Heart right ventricle (tissue), 16 donors: ENCODE data around the gene DEFB108B. TPM values are rescaled to one million over a fixed set of nuclear protein-coding genes. Genes with fewer than 3 reads are reported as not detected.
A peak's percentile ranks its signal among the peaks of the same experiment; 100 is the strongest.
"Not testable (repeated sequence)": the region's sequence is repeated elsewhere in the genome, so short reads cannot be mapped to it uniquely, and the experiment has no call there.

Source experiments
- ATAC-seq, 8 donors: fragments of 200-7000 bp; cut with Tn5 transposase; one replicate each; pipeline ENCODE4 v1.9.1; 2020; ENCODE audit warnings: mild to moderate bottlenecking in 8 of 8, moderate library complexity in 8 of 8, moderate number of reproducible peaks in 1 of 8
- DNase-seq, 2 donors: peaks; one replicate each; pipeline ENCODE4 v3.0.0-alpha.2; 2020
- H3K27ac ChIP-seq, 10 donors: fragments of 200-600 bp; sonication (generic) in 2 of 10; one replicate each; pipeline versions ENCODE4 v1.5.0 to v1.8.0; 2020 to 2022; ENCODE audit warnings: mild to moderate bottlenecking in 3 of 10
- H3K27me3 ChIP-seq, 7 donors: fragments of 200-600 bp; one replicate each; pipeline ENCODE4 v1.8.0; 2021 to 2022; ENCODE audit warnings: mild to moderate bottlenecking in 2 of 7
- H3K36me3 ChIP-seq, 9 donors: fragments of 200-600 bp; sonication (generic) in 1 of 9; one replicate each; pipeline versions ENCODE4 v1.5.0 to v1.8.0; 2020 to 2022; ENCODE audit warnings: mild to moderate bottlenecking in 2 of 9
- H3K4me1 ChIP-seq, 9 donors: fragments of 200-600 bp; sonication (generic) in 1 of 9; one replicate each; pipeline versions ENCODE4 v1.5.0 to v1.8.0; 2020 to 2022; ENCODE audit warnings: mild to moderate bottlenecking in 4 of 9
- H3K4me3 ChIP-seq, 10 donors: fragments of 200-600 bp; sonication (generic) in 2 of 10; one replicate each; pipeline versions ENCODE4 v1.5.0 to v1.8.0; 2020 to 2022; ENCODE audit warnings: mild to moderate bottlenecking in 7 of 10, moderate library complexity in 2 of 10
- H3K9me3 ChIP-seq, 11 donors: fragments of 200-600 bp in 10 of 11; sonication (generic) in 2 of 11; one replicate each; pipeline versions ENCODE4 v1.5.0 to v1.8.0; 2013 to 2022; ENCODE audit warnings: mild to moderate bottlenecking in 2 of 11, control low read depth in 1 of 11, moderate library complexity in 1 of 11
- WGBS, 2 donors: extraction: QIAGEN DNeasy Blood & Tissue Kit; methylation state at CpG; one replicate each; pipeline ENCODE4 v1.1.7; 2013; ENCODE audit warnings: inconsistent platforms in 1 of 2; 5-methylcytosine and 5-hydroxymethylcytosine counted together
- intact Hi-C, 10 donors: fragments of 100-400 bp; cut with DNase I; formaldehyde crosslinking; loops; one replicate each; pipeline versions ENCODE4 v1.11.1 to v1.14.2; 2022
- long read RNA-seq, 3 donors: library from polyadenylated mRNA; unstranded; transcript quantifications; one replicate each; pipeline ENCODE4 v2.0.0, GENCODE V29; 2020 to 2021
- polyA plus RNA-seq, 2 donors: library from polyadenylated mRNA; stranded (reverse); fragments of 200-250 nt; gene quantifications; one replicate each; pipeline ENCODE4 v1.2.3, GENCODE V29; 2013
- total RNA-seq, 10 donors: library from RNA; stranded (reverse); fragmentation: NEBNext Ultra II Directional in 3 of 10; extraction: Animal tissue kit (Norgen Biotek cat#: 25700) in 3 of 10; gene quantifications; one replicate each; pipeline versions ENCODE4 v1.2.1 to v1.2.4, GENCODE V29; 2021 to 2023
- TF ChIP-seq, protein P1 (sequence below), 9 donors: fragments of 200-600 bp; sonication (generic) in 2 of 9; IDR thresholded peaks; one replicate each; pipeline versions ENCODE4 v1.5.0 to v1.8.0; 2021 to 2022; ENCODE audit warnings: antibody characterized with exemption in 9 of 9, mild to moderate bottlenecking in 5 of 9, moderate library complexity in 1 of 9
- donor health status: Arrhythmogenic right ventricular cardiomyopathy.
- donor health status: ischemic (EF 13 %, LVEDD 7.1; RV severe dilation, severe dysfunction).
- donor health status: healthy with polysubstance abuse.
- donor health status: DM: no; HTN: yes; CAD: no.
- donor health status: DM: no; HTN: no; CAD: no.
- donor health status: ischemic (EF 25% LVEDD 6.9; RV normal size, moderate dysfunction).
- donor health status: ischemic (EF 25% LVEDD 5.7; RV mildly dilated, moderate dysfunction).
- donor health status: healthy.
- donor health status: DM: yes; HTN: yes; CAD: no.
- donor health status: Ischemic cardiomyopathy.
- donor health status: ischemic (EF 35%, LVEDD 5.7; RV mildly dilated, moderate dysfunction).
- donor health status: nonischemic (EF 11% LVEDD 7.7; RV severe dilation, severe dysfunction).
- donor health status: DM: yes; HTN: yes; CAD: no.
- donor health status: PGD.
- donor health status: ischemic (EF 29% LVEDD 5.4; RV normal size, mild dysfunction).
- donor health status: nonischemic (EF 23%, LVEDD 6.1; RV moderate dilation, normal function).

The DEFB108B gene, protein sequence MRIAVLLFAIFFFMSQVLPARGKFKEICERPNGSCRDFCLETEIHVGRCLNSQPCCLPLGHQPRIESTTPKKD
- total RNA-seq: not detected
- polyA plus RNA-seq: not detected
- long read RNA-seq, donor 1: 0 reads
- long read RNA-seq, donor 2: 0 reads
- long read RNA-seq, donor 3: 0 reads

DNA sequence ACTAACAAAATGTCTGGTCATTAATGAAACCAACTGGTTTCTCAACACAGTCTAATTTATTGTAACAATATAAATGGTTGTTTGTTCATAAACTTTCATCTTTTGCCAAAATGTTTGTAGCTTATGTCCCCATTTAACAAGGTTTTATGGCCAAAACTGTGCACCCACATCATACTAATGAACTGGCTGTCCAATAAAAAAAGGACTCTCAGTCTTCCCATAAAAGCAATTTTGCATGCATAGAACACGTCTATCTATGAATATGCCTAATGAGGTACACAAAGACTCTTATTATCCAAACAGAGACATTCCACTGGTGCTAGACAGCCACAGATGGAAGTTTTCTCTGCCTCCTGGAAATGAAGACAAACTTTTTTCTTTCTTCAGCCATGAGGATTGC is at the start of gene DEFB108B:
TSS of gene DEFB108B (plus strand) at position 390 of the 400 bp plus-strand sequence. CDS start at position 390, 0 bp downstream.
- intact Hi-C loops, DNase-seq, H3K27ac ChIP-seq: not testable (repeated sequence)

DNA sequence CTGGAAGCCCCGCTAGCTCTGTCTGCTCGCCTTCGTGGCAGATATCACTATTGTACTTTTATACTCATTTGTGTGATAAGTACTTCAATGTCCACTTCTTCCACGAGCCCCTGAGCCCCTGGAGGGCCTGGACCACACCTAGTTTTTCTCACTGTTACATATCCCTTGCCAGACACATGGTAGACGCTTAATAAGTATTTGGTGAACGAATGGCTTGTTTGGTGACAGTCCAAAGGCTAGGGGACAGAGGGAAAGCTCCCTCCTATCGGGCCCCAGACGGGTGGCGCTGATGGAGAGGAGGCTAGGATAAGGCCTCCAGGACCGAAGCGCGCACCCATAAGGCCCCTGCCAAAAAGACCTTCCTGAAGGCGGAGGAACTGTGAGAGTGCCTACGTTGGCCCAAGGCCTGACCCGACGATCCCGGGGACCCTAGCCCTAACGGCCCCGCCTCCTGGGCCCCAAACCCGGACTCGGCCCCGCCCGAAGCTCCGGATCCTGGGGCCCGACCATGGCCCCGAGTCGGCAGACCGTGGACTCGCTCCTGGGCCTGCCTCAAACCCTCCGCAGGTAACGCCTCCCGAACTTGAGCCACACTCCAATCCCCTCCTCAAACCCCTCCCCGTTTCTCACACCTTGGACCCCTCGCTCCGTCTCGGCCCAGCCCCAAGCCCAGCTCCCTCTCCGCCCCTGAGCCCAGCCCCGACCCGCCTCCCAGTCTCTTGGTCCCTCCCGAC is 46.7 kb upstream of the DEFB108B start:
- H3K27me3 ChIP-seq, H3K36me3 ChIP-seq, H3K9me3 ChIP-seq, intact Hi-C loops, DNase-seq: not testable (repeated sequence)
- ATAC-seq: peak in 3 of 8 donors; percentile 31 to 37 (median 34)
- WGBS, 2 donors: 4 to 6% methylated on average over 30 to 38 of the region's 40 CpGs
- Histone ChIP-seq H3K27ac (peak overlapping the region; percentile 67 to 94 (median 86)), H3K4me1 (peaks cover 0 to 12% (median 9%) of the 10 kb centered on the region in 9 donors), H3K4me3 (peak overlapping the region; percentile 63 to 91 (median 75))

More for the DNA sequence above, at the start of gene DEFB108B:
- H3K4me1 ChIP-seq, H3K27me3 ChIP-seq, H3K9me3 ChIP-seq, ATAC-seq, H3K4me3 ChIP-seq, H3K36me3 ChIP-seq: not testable (repeated sequence)
- whole genome bisulfite sequencing, 2 donors: 0% methylated on average over 1 of the region's 1 CpG

DNA sequence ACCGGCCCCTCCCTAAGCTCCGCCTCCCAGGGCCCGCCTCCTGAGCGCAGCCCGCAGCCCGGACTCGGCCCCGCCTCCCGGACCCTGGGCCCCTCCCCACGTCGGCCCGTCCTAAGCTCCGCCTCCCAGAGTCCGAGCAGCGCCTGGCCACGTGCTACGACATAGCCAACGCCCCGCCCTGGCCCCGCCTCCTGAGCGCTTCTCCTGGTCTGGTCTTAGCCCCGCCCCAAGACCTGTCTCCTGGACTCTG is 46.2 kb upstream of the DEFB108B start:
- ATAC-seq: peak; percentile 98 to 100 (median 99)
- H3K9me3 ChIP-seq, intact Hi-C loops, H3K36me3 ChIP-seq, H3K27me3 ChIP-seq: not testable (repeated sequence)
- WGBS, 2 donors: 1% methylated on average over 18 to 21 of the region's 22 CpGs
- peak; percentile 100 for DNase-seq
- H3K27ac ChIP-seq: peak overlapping the region in 7 of 10 donors; percentile 78 to 94 (median 87)
- peaks cover 0 to 12% (median 9%) of the 10 kb centered on the region in 9 donors for H3K4me1 ChIP-seq
- peak overlapping the region in 9 of 10 donors; percentile 63 to 91 (median 71) for H3K4me3 ChIP-seq

DNA sequence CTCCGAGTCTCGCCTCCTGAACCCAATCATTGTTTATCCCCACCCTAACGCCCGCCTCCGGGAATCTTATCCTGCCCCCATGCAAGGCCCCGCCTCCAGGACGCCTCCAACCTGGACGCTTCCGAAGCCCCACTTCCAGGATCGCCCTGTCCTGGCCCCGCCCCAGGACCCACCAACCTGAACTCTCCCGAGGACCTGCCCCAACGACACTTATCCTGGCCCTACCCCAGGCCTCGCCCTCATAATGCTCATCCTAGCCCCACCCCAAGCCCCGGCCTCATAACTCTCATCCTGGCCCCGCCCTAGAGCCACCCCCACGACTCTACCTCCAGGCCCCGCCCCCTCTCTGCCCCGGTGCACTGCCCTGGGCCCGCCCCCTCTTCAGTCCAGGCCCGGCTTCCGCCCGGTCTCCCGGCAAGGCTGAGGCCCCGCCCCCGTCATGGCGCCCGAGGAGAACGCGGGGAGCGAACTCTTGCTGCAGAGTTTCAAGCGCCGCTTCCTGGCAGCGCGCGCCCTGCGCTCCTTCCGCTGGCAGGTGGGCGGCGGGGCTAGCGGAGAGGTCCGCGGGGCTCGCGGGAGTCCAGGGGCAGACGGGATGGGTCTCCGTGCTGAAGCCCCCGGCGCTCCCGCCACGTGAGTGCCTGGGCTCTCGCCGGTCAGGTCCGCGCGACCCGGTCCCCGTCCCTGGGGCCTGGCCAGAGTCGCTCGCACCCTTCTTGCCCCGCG is 45.7 kb upstream of the DEFB108B start:
- ATAC-seq: peak; percentile 98 to 100 (median 100)
- WGBS, 2 donors: 0% methylated on average over 54 to 58 of the region's 62 CpGs
- intact Hi-C loops: no loop called here
- H3K27me3 ChIP-seq: no peaks in the 10 kb centered on the region
- DNase-seq: peak in 1 of 2 donors; percentile 90
- no peaks in the 10 kb centered on the region for H3K9me3 ChIP-seq
- peak overlapping the region; percentile 57 to 91 (median 70) for H3K4me3 ChIP-seq
- H3K27ac ChIP-seq: peak overlapping the region in 9 of 10 donors; percentile 55 to 94 (median 83)
- H3K36me3 ChIP-seq: no peaks in the 10 kb centered on the region
- peaks cover 0 to 12% (median 9%) of the 10 kb centered on the region in 9 donors for H3K4me1 ChIP-seq
- TF ChIP-seq, protein P1, sequence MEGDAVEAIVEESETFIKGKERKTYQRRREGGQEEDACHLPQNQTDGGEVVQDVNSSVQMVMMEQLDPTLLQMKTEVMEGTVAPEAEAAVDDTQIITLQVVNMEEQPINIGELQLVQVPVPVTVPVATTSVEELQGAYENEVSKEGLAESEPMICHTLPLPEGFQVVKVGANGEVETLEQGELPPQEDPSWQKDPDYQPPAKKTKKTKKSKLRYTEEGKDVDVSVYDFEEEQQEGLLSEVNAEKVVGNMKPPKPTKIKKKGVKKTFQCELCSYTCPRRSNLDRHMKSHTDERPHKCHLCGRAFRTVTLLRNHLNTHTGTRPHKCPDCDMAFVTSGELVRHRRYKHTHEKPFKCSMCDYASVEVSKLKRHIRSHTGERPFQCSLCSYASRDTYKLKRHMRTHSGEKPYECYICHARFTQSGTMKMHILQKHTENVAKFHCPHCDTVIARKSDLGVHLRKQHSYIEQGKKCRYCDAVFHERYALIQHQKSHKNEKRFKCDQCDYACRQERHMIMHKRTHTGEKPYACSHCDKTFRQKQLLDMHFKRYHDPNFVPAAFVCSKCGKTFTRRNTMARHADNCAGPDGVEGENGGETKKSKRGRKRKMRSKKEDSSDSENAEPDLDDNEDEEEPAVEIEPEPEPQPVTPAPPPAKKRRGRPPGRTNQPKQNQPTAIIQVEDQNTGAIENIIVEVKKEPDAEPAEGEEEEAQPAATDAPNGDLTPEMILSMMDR (IDR thresholded peaks at IDR 0.05): no peak

DNA sequence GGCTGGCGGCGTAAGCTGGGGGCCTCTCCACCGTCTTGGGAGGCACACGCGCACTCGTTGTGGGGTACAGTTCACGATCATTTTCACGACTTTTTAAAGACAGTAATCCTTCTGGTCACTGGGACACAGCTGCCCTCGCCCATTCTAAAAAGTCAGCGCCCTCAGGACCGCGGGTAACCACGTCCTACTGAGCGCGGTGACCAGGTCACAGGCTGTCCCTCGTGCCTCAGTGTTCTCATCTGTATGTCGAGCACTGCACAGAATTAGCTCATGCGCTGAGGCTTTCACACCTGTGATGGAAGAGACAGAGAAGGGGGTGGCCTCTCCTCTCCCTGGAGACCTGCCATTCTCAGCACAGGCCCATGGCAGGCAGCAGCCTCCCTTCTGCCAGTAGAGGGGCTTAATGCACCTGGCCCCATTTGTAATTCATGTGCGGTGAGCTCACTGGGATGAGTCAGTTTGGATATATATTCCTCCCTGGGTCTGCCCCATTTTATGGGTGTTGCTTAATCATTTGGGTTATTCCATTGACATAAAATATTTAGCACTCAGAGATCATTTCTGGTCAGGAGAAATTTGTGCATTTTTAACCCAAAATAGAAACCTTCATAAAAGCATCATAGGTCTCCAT is 45.1 kb upstream of the DEFB108B start:
- Histone ChIP-seq H3K4me3 (peak overlapping the region; percentile 37 to 91 (median 67)), H3K4me1 (peaks cover 0 to 12% (median 9%) of the 10 kb centered on the region in 9 donors), H3K27ac (peak overlapping the region in 9 of 10 donors; percentile 55 to 94 (median 83))
- H3K9me3 ChIP-seq, H3K36me3 ChIP-seq, DNase-seq, intact Hi-C loops, H3K27me3 ChIP-seq, ATAC-seq: not testable (repeated sequence)
- WGBS, 2 donors: 1 to 3% methylated on average over 19 of the region's 19 CpGs

DNA sequence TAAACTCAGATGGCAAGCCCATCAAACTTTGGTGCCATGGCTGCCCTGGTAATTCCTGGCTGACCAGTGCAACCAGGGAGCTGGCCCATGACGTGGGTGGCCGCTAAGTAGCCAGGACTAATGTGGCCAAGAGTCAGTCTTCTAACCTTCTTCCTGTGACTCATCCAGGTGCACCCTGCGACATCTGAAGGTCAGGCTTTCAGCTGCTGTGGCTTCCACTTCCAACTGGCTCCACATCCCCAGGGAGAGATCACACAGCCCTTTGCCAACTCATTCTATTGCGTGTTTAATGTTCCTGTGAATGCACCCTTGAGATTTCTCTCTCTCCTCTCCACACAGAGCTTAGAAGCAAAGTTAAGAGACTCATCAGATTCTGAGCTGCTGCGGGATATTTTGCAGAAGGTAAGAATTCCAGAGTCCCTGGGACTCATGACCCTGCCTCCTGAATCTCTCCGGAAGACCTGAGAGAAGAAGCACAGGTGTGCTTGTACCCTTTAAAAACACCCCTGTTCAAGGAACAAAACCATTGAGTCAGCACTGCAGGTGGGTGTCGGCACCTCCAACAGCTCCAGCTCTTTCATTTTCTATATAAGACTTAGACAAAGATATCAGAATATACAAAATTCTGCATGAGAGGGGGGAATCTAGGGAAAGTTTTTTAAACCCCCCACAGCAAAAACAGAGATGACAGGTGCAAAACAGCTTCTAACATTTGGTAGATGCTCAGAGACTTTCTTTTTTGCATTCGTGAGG is 43.4 kb upstream of the DEFB108B start:
- H3K36me3 ChIP-seq, H3K27ac ChIP-seq, intact Hi-C loops, DNase-seq, H3K27me3 ChIP-seq, H3K4me3 ChIP-seq, ATAC-seq, H3K9me3 ChIP-seq: not testable (repeated sequence)
- peaks cover 0 to 12% (median 9%) of the 10 kb centered on the region in 9 donors for H3K4me1 ChIP-seq
- WGBS, 2 donors: 85 to 86% methylated on average over 7 to 8 of the region's 8 CpGs

DNA sequence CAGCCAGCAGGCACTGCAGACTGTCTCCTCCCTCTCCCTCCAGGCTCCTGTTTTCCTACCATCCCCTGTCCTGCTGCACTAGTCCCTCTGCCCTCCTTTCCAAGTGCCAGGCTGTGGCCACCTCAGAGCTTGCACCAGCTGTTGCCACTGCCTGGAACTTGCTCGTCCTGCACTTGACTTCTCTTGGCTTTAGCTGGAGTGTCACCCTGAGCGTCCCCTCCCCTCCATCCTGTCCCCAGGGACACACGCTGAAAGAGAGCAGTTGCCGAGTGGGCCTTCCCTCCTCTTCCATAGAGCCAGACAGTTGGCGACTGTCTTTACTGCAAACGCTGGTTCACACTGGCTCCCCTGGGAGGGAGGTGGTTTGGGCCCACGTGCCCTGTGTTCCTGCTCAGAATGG is 41.9 kb upstream of the DEFB108B start:
- H3K27me3 ChIP-seq, ATAC-seq, H3K27ac ChIP-seq, H3K36me3 ChIP-seq, intact Hi-C loops, DNase-seq, H3K4me3 ChIP-seq, H3K9me3 ChIP-seq: not testable (repeated sequence)
- peaks cover 0 to 10% (median 7%) of the 10 kb centered on the region in 9 donors for H3K4me1 ChIP-seq
- WGBS, 2 donors: 55 to 65% methylated on average over 7 of the region's 7 CpGs
